GM19397 (cell line): ENCODE results near the gene SREBF2.

Experiments
- ATAC-seq: cut with Tn5 transposase; IDR thresholded peaks from one replicate; pipeline ENCODE4 v1.9.1; 2021; ENCODE audit warnings: mild to moderate bottlenecking, moderate library complexity; ENCODE audit not compliant: unreplicated experiment

Gene SREBF2

DNA sequence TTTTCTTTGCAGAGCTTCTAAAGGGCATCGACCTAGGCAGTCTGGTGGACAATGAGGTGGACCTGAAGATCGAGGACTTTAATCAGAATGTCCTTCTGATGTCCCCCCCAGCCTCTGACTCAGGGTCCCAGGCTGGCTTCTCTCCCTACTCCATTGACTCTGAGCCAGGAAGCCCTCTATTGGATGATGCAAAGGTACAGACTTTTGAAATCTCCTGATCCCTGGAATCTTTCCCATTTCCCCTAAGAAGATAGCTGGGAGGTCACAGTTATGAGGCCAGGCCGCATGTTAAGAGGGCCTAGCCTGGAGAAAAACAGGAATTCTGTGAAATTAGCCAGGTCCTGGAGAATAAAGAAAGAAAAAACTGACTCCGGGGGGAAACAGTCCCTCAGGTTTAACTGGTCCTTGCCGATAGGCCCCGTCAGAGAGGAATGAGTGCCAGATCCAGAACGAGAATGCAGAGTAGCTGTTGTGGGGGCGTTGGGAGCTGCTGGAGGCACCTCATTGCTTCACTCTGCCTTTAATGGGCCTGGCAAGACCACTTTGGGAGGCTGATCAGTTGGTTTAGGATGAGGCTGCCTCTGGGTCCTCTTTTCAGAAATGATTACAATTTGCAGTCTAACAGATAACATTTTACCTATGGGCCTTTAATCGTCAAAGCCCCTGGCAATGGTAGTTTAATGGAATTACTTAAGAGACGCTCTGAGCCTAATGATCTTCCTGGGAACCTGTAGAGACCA, 42.8 kb downstream of the SREBF2 start:
- ATAC-seq: no peak

DNA sequence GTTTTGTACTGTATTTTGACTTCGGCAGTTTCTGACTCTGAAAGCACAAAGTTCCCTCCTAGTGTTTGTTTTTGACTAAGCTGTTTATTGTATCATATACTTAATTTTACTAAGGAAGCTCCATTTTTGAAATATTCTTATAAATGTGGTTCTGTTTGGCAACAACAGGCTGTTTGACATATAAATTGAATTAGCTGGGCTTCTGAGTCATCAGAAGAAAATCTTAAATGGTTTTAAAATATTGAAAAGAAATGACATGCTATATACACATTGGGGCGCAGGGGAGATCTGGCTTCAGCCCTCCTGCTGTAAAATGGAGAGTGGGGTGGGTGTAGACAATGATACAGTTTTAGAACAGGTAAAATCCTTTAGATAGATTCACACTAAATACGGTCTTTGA, 43.4 kb downstream of the SREBF2 start:
- ATAC-seq: no peak

- ATAC-seq: no peak
Observed at GRCh38 chr22:41876675-41877074, 43.8 kb downstream of the SREBF2 start.

DNA sequence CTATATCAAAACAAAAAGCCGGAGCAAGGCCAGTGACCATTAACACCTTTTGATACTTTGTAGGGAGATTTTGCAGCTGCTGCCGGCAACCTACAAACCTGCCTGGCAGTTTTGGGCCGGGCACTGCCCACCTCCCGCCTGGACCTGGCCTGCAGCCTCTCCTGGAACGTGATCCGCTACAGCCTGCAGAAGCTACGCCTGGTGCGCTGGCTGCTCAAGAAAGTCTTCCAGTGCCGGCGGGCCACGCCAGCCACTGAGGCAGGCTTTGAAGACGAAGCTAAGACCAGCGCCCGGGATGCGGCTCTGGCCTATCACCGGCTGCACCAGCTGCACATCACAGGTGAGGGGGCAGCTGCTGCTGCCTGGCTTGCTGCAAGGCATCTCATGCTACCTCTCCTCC, 47.7 kb downstream of the SREBF2 start:
- ATAC-seq: no peak

- ATAC-seq: peak; percentile 13
Observed at GRCh38 chr22:41883400-41883799, 50.5 kb downstream of the SREBF2 start.

- ATAC-seq: no peak
Observed at GRCh38 chr22:41885116-41885515, 52.2 kb downstream of the SREBF2 start.

- ATAC-seq: no peak
Observed at GRCh38 chr22:41885516-41885915, 52.6 kb downstream of the SREBF2 start.

DNA sequence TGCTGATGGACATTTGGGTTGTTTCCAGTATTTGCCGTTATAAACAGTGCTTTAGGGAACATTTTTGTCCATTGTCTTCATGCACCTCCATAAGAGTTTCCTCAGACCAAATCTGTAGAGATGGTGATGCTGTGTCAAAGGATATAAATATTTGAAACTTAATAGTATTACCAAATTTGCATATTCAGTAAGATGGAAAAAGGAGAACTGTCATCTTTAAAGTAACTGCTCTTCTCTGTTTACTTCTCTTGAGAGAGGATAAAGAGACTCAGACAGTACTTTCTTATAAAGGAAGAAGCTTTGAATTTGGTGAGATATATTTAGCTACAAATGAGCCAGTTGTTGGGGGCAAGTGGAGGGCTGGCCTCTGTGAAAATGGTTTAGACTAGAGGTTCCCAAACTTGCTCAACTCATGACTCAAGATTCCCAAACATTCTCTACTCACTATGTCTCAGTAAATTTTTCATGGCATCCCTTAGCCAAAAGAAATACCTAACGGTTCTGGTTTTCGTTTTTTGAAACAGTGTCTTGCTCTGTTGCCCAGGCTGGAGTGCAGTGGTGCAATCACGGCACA, 55.8 kb downstream of the SREBF2 start:
- ATAC-seq: no peak

GRCh38 chr22:41891407-41891806, 58.5 kb downstream of the SREBF2 start:
- no peak for ATAC-seq

DNA sequence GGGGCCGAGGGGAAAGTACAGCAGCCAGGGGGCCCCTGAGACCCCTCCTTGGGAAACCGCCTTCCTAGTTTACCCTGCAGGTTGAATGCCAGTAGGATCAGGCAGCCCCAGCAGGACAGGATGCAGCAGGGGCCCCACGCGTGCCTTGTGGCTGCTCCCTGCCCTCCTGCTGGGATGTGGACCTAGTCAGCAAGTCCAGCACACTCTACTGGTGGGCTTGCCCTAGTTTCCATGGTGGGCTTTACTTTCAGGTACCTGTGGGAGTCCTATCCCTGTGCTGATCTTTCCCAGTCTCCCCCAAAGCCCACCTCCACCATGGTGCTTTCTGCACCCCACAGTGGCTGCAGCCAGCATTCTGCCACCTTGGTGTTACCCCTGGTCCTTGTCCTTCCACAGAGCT, 59.8 kb downstream of the SREBF2 start:
- no peak for ATAC-seq

DNA sequence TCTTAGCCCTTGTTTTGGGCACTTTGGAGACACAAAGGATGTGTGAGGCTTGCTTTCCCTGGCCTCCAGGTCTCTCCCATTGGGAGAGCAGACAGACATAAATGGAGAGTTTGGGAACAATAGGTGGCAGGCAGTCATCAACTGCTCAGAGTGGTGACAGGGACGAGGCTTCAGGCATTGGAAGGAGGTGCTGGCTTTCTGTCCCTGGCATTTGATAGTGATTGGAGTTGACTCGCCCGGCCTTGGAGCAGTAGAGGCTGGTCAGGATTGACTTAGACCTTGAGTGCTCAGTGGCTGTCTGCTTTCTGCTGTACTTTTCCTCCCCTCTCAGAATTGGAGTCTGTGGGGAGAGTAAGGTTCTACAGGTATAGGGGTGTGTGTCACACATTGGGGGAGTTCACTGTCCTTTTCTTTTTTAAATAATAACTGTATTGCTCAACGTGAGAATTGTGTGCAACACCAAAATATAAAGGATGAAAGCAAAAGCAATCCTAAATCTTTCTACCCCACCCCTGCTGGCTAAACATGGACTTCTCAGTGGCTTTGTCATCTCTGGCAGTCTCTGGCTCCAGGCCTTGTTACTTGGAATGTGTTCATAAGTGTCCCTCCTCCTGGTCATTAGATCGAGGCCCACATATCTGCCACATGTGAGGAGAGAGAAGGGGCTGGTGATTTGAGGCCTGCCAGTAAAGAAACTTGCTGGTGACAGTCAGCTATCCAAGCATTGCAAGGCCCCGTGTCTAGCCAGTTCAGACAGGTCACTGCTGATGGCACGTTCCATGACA, 60.9 kb downstream of the SREBF2 start:
- ATAC-seq: no peak

DNA sequence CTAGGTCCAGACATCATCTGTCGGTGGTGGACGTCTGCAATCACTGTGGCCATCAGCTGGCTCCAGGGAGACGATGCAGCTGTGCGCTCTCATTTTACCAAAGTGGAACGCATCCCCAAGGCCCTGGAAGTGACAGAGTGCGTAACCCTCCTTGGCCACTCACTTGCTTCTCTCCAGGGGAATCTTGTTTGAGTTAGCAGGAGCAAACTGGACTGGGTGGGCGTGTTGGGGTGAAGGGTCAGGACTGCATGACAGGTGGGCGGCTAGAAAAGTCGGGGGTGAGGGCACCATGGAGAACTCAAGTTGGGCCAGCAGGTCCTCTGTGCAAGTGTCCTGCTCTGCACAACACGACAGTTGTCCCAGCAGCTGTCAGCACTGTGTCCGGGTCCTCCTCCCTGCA, 65.7 kb downstream of the SREBF2 start:
- no peak for ATAC-seq

DNA sequence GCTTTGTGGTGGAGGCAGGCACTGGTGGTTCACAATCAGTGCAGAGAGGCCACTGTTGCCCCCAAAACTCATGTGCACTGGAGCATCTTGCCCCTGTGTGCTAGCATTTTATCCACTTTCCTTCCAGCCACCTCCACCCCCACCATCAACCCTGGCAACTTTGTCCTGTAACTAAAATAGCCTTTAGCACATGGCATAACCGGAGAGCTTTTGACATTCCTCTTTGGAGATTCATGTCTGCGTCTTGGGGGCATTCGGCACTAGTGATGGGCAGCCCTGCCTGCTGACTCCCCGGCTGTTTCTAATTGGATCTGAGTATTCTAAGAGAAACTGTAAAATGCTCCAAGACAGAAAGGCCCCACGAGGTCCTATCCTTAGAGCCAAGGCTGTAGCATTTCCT, 66.2 kb downstream of the SREBF2 start:
- no peak for ATAC-seq

- ATAC-seq: no peak
Observed at GRCh38 chr22:41899992-41900651, 67.2 kb downstream of the SREBF2 start.

DNA sequence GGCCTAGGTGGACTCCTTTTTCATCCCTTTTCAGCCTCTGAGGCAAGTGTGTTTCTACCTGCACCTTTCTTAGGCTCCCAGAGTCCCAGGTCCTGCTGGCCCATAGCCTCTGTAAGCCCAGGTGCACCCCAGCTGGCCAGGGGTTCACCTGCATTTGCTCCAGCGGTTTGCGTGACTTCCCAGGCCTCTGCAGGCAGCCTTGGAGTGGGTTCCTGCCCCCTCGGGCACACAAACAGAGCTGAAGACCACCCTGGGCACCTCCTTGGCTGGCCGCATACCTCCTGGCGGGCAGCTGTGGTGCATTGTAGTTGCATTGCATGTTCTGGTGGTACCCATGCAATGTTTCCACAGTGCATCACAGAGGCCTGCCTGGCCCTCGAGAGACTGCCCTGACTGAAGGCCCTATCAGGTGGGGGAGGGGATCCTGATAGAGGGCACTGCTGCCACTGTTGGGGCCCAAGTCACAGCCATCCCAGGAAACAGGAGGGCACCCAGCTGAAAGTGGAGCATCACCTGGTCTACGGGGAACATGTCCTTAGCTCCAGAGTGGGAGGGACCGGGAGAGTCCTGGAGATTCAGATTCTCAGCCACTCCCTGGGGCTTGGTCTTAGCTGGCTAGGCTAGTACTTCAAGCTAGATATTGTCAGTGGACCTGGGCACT, 67.9 kb downstream of the SREBF2 start:
- no peak for ATAC-seq

DNA sequence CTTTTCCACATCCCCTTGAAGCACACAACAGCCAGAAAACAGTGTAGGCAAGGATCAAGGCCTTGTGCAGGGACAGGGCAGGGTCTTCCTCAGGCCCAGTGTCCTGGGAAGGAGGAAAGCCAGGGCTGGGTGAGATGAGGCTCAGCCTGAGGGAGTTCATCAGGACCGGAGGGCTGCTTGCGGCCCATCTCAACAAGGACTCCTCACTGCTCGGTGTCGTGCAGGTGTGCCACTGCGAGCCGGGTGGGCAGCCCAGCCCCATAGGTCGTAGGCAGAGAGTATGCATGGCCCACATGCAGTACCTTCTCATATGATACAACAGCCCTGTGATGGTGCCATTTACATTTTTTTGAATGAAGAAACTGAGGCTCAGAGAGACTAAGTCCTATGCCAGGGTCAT, 69.1 kb downstream of the SREBF2 start:
- ATAC-seq: no peak

GRCh38 chr22:41902932-41903421, 70.1 kb downstream of the SREBF2 start:
- ATAC-seq: no peak

GRCh38 chr22:41904450-41905410, 71.8 kb downstream of the SREBF2 start:
- ATAC-seq: no peak

DNA sequence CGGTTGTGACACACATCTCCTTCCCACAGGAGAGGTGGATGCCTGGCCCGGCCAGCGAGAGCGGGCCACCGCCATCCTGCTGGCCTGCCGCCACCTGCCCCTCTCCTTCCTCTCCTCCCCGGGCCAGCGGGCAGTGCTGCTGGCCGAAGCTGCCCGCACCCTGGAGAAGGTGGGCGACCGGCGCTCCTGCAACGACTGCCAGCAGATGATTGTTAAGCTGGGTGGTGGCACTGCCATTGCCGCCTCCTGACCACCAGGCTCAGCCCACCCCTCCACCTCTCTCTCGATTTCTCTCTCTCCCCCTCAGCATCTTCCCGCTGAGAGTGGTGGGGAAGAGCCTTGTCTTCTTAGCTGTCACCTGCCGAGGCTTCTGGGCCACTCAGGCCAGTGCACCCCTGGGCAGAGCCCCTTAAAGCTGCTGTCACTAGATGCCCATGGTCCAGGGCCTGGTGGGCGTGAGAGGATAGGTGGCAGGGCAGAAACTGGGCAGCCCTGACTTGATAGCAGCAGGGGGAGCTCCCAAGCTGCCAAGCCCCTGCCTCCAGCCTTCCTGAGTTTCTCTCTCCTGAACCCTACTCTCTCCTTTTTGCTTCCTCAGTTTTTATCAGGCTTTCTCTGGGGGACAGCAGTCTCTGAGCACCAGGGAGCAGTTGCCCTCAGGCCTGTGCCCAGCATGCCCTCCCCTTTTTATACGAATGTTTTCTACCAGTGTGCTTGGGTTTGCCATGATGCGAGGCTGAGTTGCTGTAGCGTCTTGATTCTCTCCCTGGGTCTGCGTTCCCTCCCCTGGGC, 72.7 kb downstream of the SREBF2 start:
- ATAC-seq: no peak
